Activated B cell treated with CpG ODN at 0.5 μM for 24 hours (primary cell): ENCODE measurements around the gene EGLN1. TPM values are rescaled to one million over a fixed set of nuclear protein-coding genes. Genes with fewer than 3 reads are reported as not detected.

Experiments
- ATAC-seq: fragments of 200-7000 bp; cut with Tn5 transposase; one replicate; pipeline ENCODE4 v1.10.0; 2021; ENCODE audit warnings: low read depth, mild to moderate bottlenecking, moderate library complexity
- CTCF ChIA-PET: fragments of 350-600 bp; sonication (Branson Sonifier 250); formaldehyde crosslinking; loops from one replicate; lab custom pipeline; 2021; ENCODE audit warnings: antibody characterized with exemption; lab: Charles Lee
- POLR2A ChIA-PET: fragments of 350-600 bp; sonication (Branson Sonifier 250); formaldehyde crosslinking; loops from one replicate; lab custom pipeline; 2021; ENCODE audit warnings: antibody characterized with exemption; lab: Charles Lee
- DNase-seq: peaks from one replicate; pipeline ENCODE4 v3.0.0; 2022
- H3K27ac Mint-ChIP-seq: one replicate; pipeline ENCODE4 v1.8.0; 2020; ENCODE audit warnings: mixed read lengths
- H3K27me3 Mint-ChIP-seq: one replicate; pipeline ENCODE4 v1.8.0; 2021; ENCODE audit warnings: mixed read lengths
- H3K36me3 Mint-ChIP-seq: one replicate; pipeline ENCODE4 v1.8.0; 2021; ENCODE audit warnings: low read depth, mixed read lengths
- H3K4me1 Mint-ChIP-seq: one replicate; pipeline ENCODE4 v1.8.0; 2021; ENCODE audit warnings: mixed read lengths
- H3K4me3 Mint-ChIP-seq: one replicate; pipeline ENCODE4 v1.8.0; 2020; ENCODE audit warnings: mild to moderate bottlenecking, mixed read lengths
- H3K9me3 Mint-ChIP-seq: one replicate; pipeline ENCODE4 v1.8.0; 2020; ENCODE audit warnings: mixed read lengths
- intact Hi-C: fragments of 100-400 bp; cut with micrococcal nuclease; formaldehyde crosslinking; loops from one replicate; pipeline ENCODE4 v1.15.1; 2024
- total RNA-seq: library from RNA; stranded (reverse); gene quantifications from 2 replicates; pipeline ENCODE4 v1.2.3, GENCODE V29; 2022
- TF ChIP-seq, protein P1 (sequence below): fragments of 200-600 bp; IDR thresholded peaks from one replicate; pipeline ENCODE4 v1.8.0; 2022; ENCODE audit warnings: antibody characterized with exemption, mild to moderate bottlenecking

Gene EGLN1
- total RNA-seq, 1 donor from 2014 or later: 15.6 TPM

DNA sequence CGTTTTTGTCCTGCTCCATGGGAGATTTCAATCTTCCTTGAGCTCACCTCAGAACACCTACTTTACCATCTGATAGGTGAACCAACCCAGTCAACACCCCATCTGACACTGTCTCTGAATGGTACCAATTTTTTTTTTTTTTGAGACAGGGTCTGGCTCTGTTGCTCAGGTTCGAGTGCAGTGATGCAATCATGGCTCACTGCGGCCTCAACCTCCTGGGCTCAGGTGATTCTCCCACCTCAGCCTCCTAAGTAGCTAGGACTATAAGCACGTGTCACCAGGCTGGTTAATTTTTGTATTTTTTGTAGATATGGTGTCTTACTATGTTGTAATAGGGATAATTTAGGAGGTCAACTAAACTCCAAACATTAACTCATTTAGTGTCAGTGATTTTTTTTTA lies 47.7 kb downstream of the EGLN1 start:
- H3K4me3 Mint-ChIP-seq: no peak overlapping the region
- peaks cover 10% of the 10 kb centered on the region for H3K4me1 Mint-ChIP-seq
- ChIA-PET CTCF (no interaction called here), POLR2A (no interaction called here)
- H3K27ac Mint-ChIP-seq: no peak overlapping the region
- H3K9me3 Mint-ChIP-seq: no peaks in the 10 kb centered on the region
- TF ChIP-seq, protein P1, sequence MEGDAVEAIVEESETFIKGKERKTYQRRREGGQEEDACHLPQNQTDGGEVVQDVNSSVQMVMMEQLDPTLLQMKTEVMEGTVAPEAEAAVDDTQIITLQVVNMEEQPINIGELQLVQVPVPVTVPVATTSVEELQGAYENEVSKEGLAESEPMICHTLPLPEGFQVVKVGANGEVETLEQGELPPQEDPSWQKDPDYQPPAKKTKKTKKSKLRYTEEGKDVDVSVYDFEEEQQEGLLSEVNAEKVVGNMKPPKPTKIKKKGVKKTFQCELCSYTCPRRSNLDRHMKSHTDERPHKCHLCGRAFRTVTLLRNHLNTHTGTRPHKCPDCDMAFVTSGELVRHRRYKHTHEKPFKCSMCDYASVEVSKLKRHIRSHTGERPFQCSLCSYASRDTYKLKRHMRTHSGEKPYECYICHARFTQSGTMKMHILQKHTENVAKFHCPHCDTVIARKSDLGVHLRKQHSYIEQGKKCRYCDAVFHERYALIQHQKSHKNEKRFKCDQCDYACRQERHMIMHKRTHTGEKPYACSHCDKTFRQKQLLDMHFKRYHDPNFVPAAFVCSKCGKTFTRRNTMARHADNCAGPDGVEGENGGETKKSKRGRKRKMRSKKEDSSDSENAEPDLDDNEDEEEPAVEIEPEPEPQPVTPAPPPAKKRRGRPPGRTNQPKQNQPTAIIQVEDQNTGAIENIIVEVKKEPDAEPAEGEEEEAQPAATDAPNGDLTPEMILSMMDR: no peak
- DNase-seq: no peak
- ATAC-seq: no peak
- intact Hi-C loops: no loop called here
- H3K27me3 Mint-ChIP-seq: no peaks in the 10 kb centered on the region
- H3K36me3 Mint-ChIP-seq: peaks cover 12% of the 10 kb centered on the region

DNA sequence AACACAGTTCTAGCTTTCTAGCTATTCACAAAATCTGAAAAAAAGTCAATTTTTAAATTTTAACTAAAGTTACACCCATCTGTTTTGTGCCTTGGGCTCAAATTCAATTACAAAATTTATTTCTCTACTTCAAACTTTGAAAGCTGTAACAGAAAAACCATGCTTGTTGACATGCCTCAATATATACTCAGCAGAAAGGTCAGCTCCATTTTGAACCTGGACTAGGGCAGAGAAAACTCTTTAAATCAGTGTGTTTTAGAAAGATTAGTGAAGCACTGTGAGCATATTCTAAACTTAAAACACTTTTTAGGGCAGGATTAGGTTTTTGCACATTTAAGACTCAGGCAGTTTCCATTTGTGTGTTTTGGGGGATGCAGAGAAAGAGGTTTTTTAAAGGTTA lies 49.6 kb downstream of the EGLN1 start:
- H3K27ac Mint-ChIP-seq: no peak overlapping the region
- H3K27me3 Mint-ChIP-seq: no peaks in the 10 kb centered on the region
- intact Hi-C loops: no loop called here
- DNase-seq (no peak), ATAC-seq (no peak)
- TF ChIP-seq, protein P1: no peak
- no peak overlapping the region for H3K4me3 Mint-ChIP-seq
- ChIA-PET POLR2A (no interaction called here), CTCF (interaction anchor here (2.0 kb wide), 1 partner anchor 15 kb away, joined by 6 read pairs; no protein-coding TSS in a partner anchor)
- no peaks in the 10 kb centered on the region for H3K4me1 Mint-ChIP-seq
- peaks cover 28% of the 10 kb centered on the region for H3K36me3 Mint-ChIP-seq
- H3K9me3 Mint-ChIP-seq: no peaks in the 10 kb centered on the region

DNA sequence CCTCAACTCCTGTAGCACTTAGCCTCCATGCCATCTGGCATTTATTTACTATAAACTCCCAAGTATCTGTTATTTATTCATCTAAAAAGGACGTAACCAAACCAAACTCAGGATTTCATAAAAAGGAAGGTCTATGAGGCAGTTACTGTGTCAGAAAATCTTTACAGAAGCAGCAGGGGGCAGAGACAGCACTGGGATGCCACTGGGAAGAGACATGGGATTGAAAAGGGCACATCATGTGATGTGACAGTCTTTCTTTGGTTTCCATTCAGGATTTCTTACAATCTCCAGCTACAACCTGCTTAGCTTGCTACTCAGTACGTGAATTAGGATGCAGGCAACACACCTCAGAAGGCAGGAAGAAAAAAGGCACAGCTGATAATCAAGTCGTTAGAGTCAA lies 52.8 kb downstream of the EGLN1 start:
- ATAC-seq (no peak), DNase-seq (no peak)
- intact Hi-C loops: no loop called here
- Mint-ChIP-seq H3K27ac (no peak overlapping the region), H3K27me3 (no peaks in the 10 kb centered on the region), H3K9me3 (no peaks in the 10 kb centered on the region), H3K36me3 (peaks cover 49% of the 10 kb centered on the region), H3K4me3 (no peak overlapping the region), H3K4me1 (no peaks in the 10 kb centered on the region)
- TF ChIP-seq, protein P1: no peak
- ChIA-PET CTCF (no interaction called here), POLR2A (no interaction called here)

DNA sequence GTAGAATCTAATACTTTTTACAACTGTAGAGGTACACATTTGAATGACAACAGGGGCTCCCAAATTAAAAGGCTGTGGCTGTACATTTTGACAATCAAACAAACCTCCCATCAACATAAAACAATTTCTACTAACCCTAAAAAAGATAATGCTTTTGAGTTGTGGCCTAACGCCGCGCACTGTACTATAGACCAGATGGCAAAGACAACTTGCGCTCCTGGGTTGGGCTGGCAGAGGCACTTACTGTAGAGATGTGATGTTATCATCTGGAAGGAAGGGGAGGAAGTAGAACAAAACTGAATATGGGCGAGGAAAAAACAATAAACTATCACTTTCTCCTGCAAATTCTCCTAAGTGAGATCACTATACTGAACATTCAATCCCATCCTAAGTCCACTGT lies 57.9 kb downstream of the EGLN1 start:
- POLR2A ChIA-PET: no interaction called here
- DNase-seq: no peak
- Mint-ChIP-seq H3K27ac (no peak overlapping the region), H3K36me3 (peaks cover 50% of the 10 kb centered on the region), H3K9me3 (no peaks in the 10 kb centered on the region), H3K27me3 (no peaks in the 10 kb centered on the region), H3K4me3 (no peak overlapping the region), H3K4me1 (no peaks in the 10 kb centered on the region)
- intact Hi-C loops: no loop called here
- CTCF ChIA-PET: interaction anchor here (7.7 kb wide), 1 partner anchor 238 kb away, joined by 51 read pairs; no protein-coding TSS in a partner anchor
- ATAC-seq: no peak
- TF ChIP-seq, protein P1: no peak

DNA sequence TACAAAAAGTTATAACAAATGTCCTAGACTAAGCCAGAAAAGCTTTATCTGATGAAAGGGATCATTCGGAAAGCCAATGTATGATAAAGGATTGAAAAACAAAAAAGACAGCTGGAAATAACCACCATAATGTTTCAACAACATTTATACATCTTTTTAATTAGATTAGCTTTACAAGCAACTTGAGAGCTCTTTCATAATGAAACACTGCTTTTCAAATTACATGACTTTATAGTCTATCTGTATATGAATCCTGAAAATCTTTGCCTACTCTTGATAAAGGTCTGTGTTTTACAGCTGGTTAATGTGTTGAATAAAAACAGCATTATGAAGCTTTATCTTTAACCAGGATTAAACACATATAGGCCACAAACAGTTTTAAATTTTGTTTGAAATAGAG lies 58.5 kb downstream of the EGLN1 start:
- Mint-ChIP-seq H3K27ac (no peak overlapping the region), H3K4me1 (no peaks in the 10 kb centered on the region), H3K4me3 (no peak overlapping the region), H3K36me3 (peaks cover 45% of the 10 kb centered on the region), H3K27me3 (no peaks in the 10 kb centered on the region), H3K9me3 (no peaks in the 10 kb centered on the region)
- ATAC-seq: no peak
- no peak for DNase-seq
- ChIA-PET POLR2A (interaction anchor here (1.5 kb wide), 1 partner anchor 26 kb away, joined by 5 read pairs; the partner anchor contains the start of genes EXOC8 and SPRTN), CTCF (interaction anchor here (1.1 to 7.7 kb wide), 4 partner anchors 9 to 238 kb away, joined by 3 to 51 read pairs (median 5); no protein-coding TSS in a partner anchor)
- intact Hi-C loops: no loop called here
- TF ChIP-seq, protein P1: no peak
